CD4-positive, alpha-beta memory T cell (primary cell): Measurements from ENCODE around the gene SIRT3. TPM values are rescaled to one million over a fixed set of nuclear protein-coding genes. Genes with fewer than 3 reads are reported as not detected.
A peak's percentile ranks its signal among the peaks of the same experiment; 100 is the strongest.

Source experiments
- CTCF ChIA-PET: fragments of 350-600 bp; sonication (Branson Sonifier 250); formaldehyde crosslinking; loops from one replicate; lab custom pipeline; 2021; ENCODE audit warnings: inconsistent platforms; ENCODE audit not compliant: partially characterized antibody; lab: Charles Lee
- POLR2A ChIA-PET: fragments of 350-600 bp; sonication (Branson Sonifier 250); formaldehyde crosslinking; loops from one replicate; lab custom pipeline; 2021; ENCODE audit not compliant: partially characterized antibody; lab: Charles Lee
- DNase-seq, 5 donors: peaks; one replicate each; pipeline versions ENCODE4 v3.0.0 to v3.0.0-alpha.2; 2020 to 2022; ENCODE audit warnings: mixed read lengths in 1 of 5
- H3K27ac ChIP-seq: one replicate; pipeline ENCODE4 v1.7.0; 2013; ENCODE audit warnings: low read depth, low read length
- H3K27me3 ChIP-seq: 2 replicates; pipeline ENCODE4 v1.7.0; 2013; ENCODE audit warnings: mild to moderate bottlenecking, low read length, moderate library complexity; ENCODE audit not compliant: insufficient read depth
- H3K36me3 ChIP-seq: 2 replicates; pipeline ENCODE4 v1.7.0; 2013; ENCODE audit warnings: mild to moderate bottlenecking, low read length, moderate library complexity; ENCODE audit not compliant: insufficient read depth
- H3K4me1 ChIP-seq: 2 replicates; pipeline ENCODE4 v1.7.0; 2013; ENCODE audit warnings: mild to moderate bottlenecking, low read length, moderate library complexity; ENCODE audit not compliant: insufficient read depth
- H3K4me3 ChIP-seq, 2 donors: one replicate each; pipeline ENCODE4 v1.7.0; 2013; ENCODE audit warnings: low read length in 2 of 2, mild to moderate bottlenecking in 1 of 2
- H3K9me3 ChIP-seq, 2 donors: one replicate each; pipeline ENCODE4 v1.7.0; 2013; ENCODE audit warnings: low read length in 2 of 2, control low read depth in 1 of 2; ENCODE audit not compliant: control insufficient read depth in 1 of 2
- H3K27ac Mint-ChIP-seq, 7 donors: one replicate each; pipeline ENCODE4 v1.8.0; 2020 to 2021; ENCODE audit warnings: mixed read lengths in 7 of 7, mild to moderate bottlenecking in 6 of 7, inconsistent platforms in 3 of 7, moderate library complexity in 3 of 7
- H3K27me3 Mint-ChIP-seq, 2 donors: one replicate each; pipeline ENCODE4 v1.8.0; 2020 to 2021; ENCODE audit warnings: mixed read lengths in 2 of 2
- H3K36me3 Mint-ChIP-seq, 2 donors: one replicate each; pipeline ENCODE4 v1.8.0; 2020 to 2021; ENCODE audit warnings: mixed read lengths in 2 of 2, inconsistent platforms in 1 of 2, mild to moderate bottlenecking in 1 of 2
- H3K4me1 Mint-ChIP-seq, 4 donors: one replicate each; pipeline ENCODE4 v1.8.0; 2020 to 2021; ENCODE audit warnings: mixed read lengths in 4 of 4, mild to moderate bottlenecking in 1 of 4
- H3K4me3 Mint-ChIP-seq, 8 donors: one replicate each; pipeline ENCODE4 v1.8.0; 2020 to 2021; ENCODE audit warnings: mixed read lengths in 8 of 8, mild to moderate bottlenecking in 7 of 8, moderate library complexity in 6 of 8, inconsistent platforms in 3 of 8
- H3K9me3 Mint-ChIP-seq, 8 donors: one replicate each; pipeline ENCODE4 v1.8.0; 2020 to 2021; ENCODE audit warnings: mixed read lengths in 8 of 8, mild to moderate bottlenecking in 5 of 8, inconsistent platforms in 3 of 8, moderate library complexity in 1 of 8
- intact Hi-C: fragments of 100-400 bp; cut with micrococcal nuclease; formaldehyde crosslinking; loops from one replicate; pipeline ENCODE4 v1.15.1; 2023
- polyA plus RNA-seq, 2 donors: library from polyadenylated mRNA; unstranded; fragments of 300-500 nt; fragmentation: Illumina TruSeq; gene quantifications; one replicate each; pipeline ENCODE4 v1.2.3, GENCODE V29; 2021
- total RNA-seq, 2 experiments: library from RNA; stranded (reverse); gene quantifications; one replicate each; pipeline ENCODE4 v1.2.3, GENCODE V29; 2021

The SIRT3 gene
- total and polyA plus RNA-seq, 4 experiments from 2014 or later = 11.2 to 30.7 (median 19.0) TPM

- Histone ChIP-seq H3K4me3 (no peak overlapping the region), H3K9me3 (no peaks in the 10 kb centered on the region), H3K27me3 (no peaks in the 10 kb centered on the region), H3K27ac (no peak overlapping the region), H3K36me3 (peaks cover 23% of the 10 kb centered on the region), H3K4me1 (peaks cover 5% of the 10 kb centered on the region)
- ChIA-PET POLR2A (no interaction called here), CTCF (interaction anchor here (1.1 kb wide), 1 partner anchor 24 kb away, joined by 3 read pairs; no protein-coding TSS in a partner anchor)
- Mint-ChIP-seq H3K36me3 (peaks cover 27 to 35% of the 10 kb centered on the region in 2 donors), H3K27ac (no peak overlapping the region), H3K9me3 (peaks cover 0 to 2% (median 0%) of the 10 kb centered on the region in 8 donors), H3K4me1 (peaks cover 6 to 9% (median 7%) of the 10 kb centered on the region in 4 donors), H3K27me3 (peaks cover 0 to 2% of the 10 kb centered on the region in 2 donors), H3K4me3 (no peak overlapping the region)
- intact Hi-C loops = no loop called here
- no peak for DNase-seq
Measured at GRCh38 chr11:255176-255575, 19.0 kb upstream of the SIRT3 start.

- no peak for DNase-seq
- CTCF ChIA-PET = interaction anchor here (6.7 kb wide), 1 partner anchor 13 kb away, joined by 50 read pairs; no protein-coding TSS in a partner anchor
- peaks cover 0 to 2% (median 0%) of the 10 kb centered on the region in 8 donors for H3K9me3 Mint-ChIP-seq
- Histone ChIP-seq H3K4me1 (peaks cover 5% of the 10 kb centered on the region), H3K27ac (no peak overlapping the region), H3K4me3 (no peak overlapping the region), H3K27me3 (no peaks in the 10 kb centered on the region), H3K9me3 (no peaks in the 10 kb centered on the region), H3K36me3 (peaks cover 33% of the 10 kb centered on the region)
- H3K27me3 Mint-ChIP-seq = no peaks in the 10 kb centered on the region
- H3K4me3 Mint-ChIP-seq = no peak overlapping the region
- peak overlapping the region in 2 of 7 donors; percentile 52 to 80 for H3K27ac Mint-ChIP-seq
- POLR2A ChIA-PET = interaction anchor here (1.1 to 2.0 kb wide), 2 partner anchors 24 to 27 kb away, joined by 5 to 6 read pairs; partner anchors contain the start of gene NLRP6
- H3K36me3 Mint-ChIP-seq = peaks cover 32 to 42% of the 10 kb centered on the region in 2 donors
- intact Hi-C loops = no loop called here
- peaks cover 6 to 9% (median 7%) of the 10 kb centered on the region in 4 donors for H3K4me1 Mint-ChIP-seq
Measured at GRCh38 chr11:253886-254270, 17.7 kb upstream of the SIRT3 start.

- Histone ChIP-seq H3K27me3 (no peaks in the 10 kb centered on the region), H3K4me3 (no peak overlapping the region), H3K36me3 (peaks cover 38% of the 10 kb centered on the region), H3K9me3 (no peaks in the 10 kb centered on the region), H3K27ac (no peak overlapping the region), H3K4me1 (peaks cover 5% of the 10 kb centered on the region)
- no peaks in the 10 kb centered on the region for H3K27me3 Mint-ChIP-seq
- POLR2A ChIA-PET = interaction anchor here (1.1 to 2.0 kb wide), 4 partner anchors 16 to 106 kb away, joined by 3 to 6 read pairs (median 4); partner anchors contain the start of genes NLRP6 and PSMD13
- CTCF ChIA-PET = interaction anchor here (1.1 to 6.7 kb wide), 3 partner anchors 14 to 110 kb away, joined by 3 to 50 read pairs (median 5); no protein-coding TSS in a partner anchor
- peak overlapping the region in 1 of 8 donors; percentile 15 for H3K4me3 Mint-ChIP-seq
- H3K27ac Mint-ChIP-seq = peak overlapping the region in 1 of 7 donors; percentile 81
- intact Hi-C loops = no loop called here
- H3K9me3 Mint-ChIP-seq = peaks cover 0 to 2% (median 0%) of the 10 kb centered on the region in 8 donors
- H3K4me1 Mint-ChIP-seq = peaks cover 6 to 9% (median 7%) of the 10 kb centered on the region in 4 donors
- no peak for DNase-seq
- peaks cover 38 to 48% of the 10 kb centered on the region in 2 donors for H3K36me3 Mint-ChIP-seq
Measured at GRCh38 chr11:253160-253885, 17.2 kb upstream of the SIRT3 start.

GRCh38 chr11:252666-253065, 16.5 kb upstream of the SIRT3 start:
- POLR2A ChIA-PET = interaction anchor here (1.5 to 3.1 kb wide), 6 partner anchors 16 to 106 kb away, joined by 3 to 45 read pairs (median 5); partner anchors contain the start of genes PGGHG and PSMD13
- peaks cover 5% of the 10 kb centered on the region for H3K4me1 ChIP-seq
- Mint-ChIP-seq H3K9me3 (no peaks in the 10 kb centered on the region), H3K4me3 (no peak overlapping the region), H3K36me3 (peaks cover 45 to 54% of the 10 kb centered on the region in 2 donors), H3K27me3 (no peaks in the 10 kb centered on the region), H3K4me1 (peaks cover 6 to 9% (median 7%) of the 10 kb centered on the region in 4 donors), H3K27ac (peak overlapping the region in 1 of 7 donors; percentile 74)
- no peak overlapping the region for H3K4me3 ChIP-seq
- H3K27me3 ChIP-seq = no peaks in the 10 kb centered on the region
- H3K9me3 ChIP-seq = no peaks in the 10 kb centered on the region
- peaks cover 42% of the 10 kb centered on the region for H3K36me3 ChIP-seq
- DNase-seq = no peak
- CTCF ChIA-PET = interaction anchor here (1.0 to 6.7 kb wide), 6 partner anchors 14 to 266 kb away, joined by 3 to 81 read pairs (median 8); partner anchors contain the start of genes IFITM5 and NLRP6
- intact Hi-C loops = no loop called here
- H3K27ac ChIP-seq = no peak overlapping the region

GRCh38 chr11:251550-251949, 15.4 kb upstream of the SIRT3 start:
- H3K27me3 ChIP-seq = no peaks in the 10 kb centered on the region
- H3K9me3 ChIP-seq = no peaks in the 10 kb centered on the region
- ChIA-PET CTCF (interaction anchor here (0.7 to 6.7 kb wide), 39 partner anchors 9 to 269 kb away, joined by 3 to 81 read pairs (median 8); partner anchors contain the start of genes BET1L, IFITM5, NLRP6 and PGGHG), POLR2A (interaction anchor here (0.6 to 3.1 kb wide), 18 partner anchors 12 to 199 kb away, joined by 3 to 45 read pairs (median 6); partner anchors contain the start of genes BET1L, IFITM1, IFITM5 and NLRP6)
- no peak overlapping the region for H3K4me3 Mint-ChIP-seq
- H3K4me1 Mint-ChIP-seq = peaks cover 6 to 9% (median 7%) of the 10 kb centered on the region in 4 donors
- H3K36me3 ChIP-seq = peaks cover 47% of the 10 kb centered on the region
- peak overlapping the region in 4 of 7 donors; percentile 25 to 56 (median 45) for H3K27ac Mint-ChIP-seq
- H3K27me3 Mint-ChIP-seq = no peaks in the 10 kb centered on the region
- H3K36me3 Mint-ChIP-seq = peaks cover 53 to 64% of the 10 kb centered on the region in 2 donors
- H3K4me3 ChIP-seq = no peak overlapping the region
- intact Hi-C loops = loop anchor here (2.0 kb wide), 4 partner anchors 17 to 199 kb away; partner anchors contain the start of genes IFITM1 and PTDSS2
- H3K27ac ChIP-seq = no peak overlapping the region
- H3K4me1 ChIP-seq = peaks cover 5% of the 10 kb centered on the region
- no peaks in the 10 kb centered on the region for H3K9me3 Mint-ChIP-seq
- DNase-seq = no peak

GRCh38 chr11:250740-251299, 14.7 kb upstream of the SIRT3 start:
- ChIA-PET CTCF (interaction anchor here (0.7 to 6.7 kb wide), 44 partner anchors 9 to 270 kb away, joined by 3 to 81 read pairs (median 7); partner anchors contain the start of genes BET1L, NLRP6, PGGHG and PSMD13), POLR2A (interaction anchor here (0.6 to 3.1 kb wide), 23 partner anchors 9 to 200 kb away, joined by 3 to 45 read pairs (median 4); partner anchors contain the start of genes BET1L, IFITM1, IFITM5 and NLRP6)
- H3K4me1 ChIP-seq = peaks cover 5% of the 10 kb centered on the region
- H3K27ac ChIP-seq = peak overlapping the region; percentile 8
- Mint-ChIP-seq H3K4me3 (no peak overlapping the region), H3K9me3 (no peaks in the 10 kb centered on the region), H3K27me3 (no peaks in the 10 kb centered on the region), H3K27ac (peak overlapping the region; percentile 71 to 91 (median 81)), H3K36me3 (peaks cover 58 to 72% of the 10 kb centered on the region in 2 donors), H3K4me1 (peaks cover 6 to 9% (median 7%) of the 10 kb centered on the region in 4 donors)
- H3K4me3 ChIP-seq = no peak overlapping the region
- H3K9me3 ChIP-seq = no peaks in the 10 kb centered on the region
- intact Hi-C loops = loop anchor here (1.0 to 2.0 kb wide), 5 partner anchors 18 to 200 kb away; partner anchors contain the start of genes IFITM1 and PTDSS2
- H3K27me3 ChIP-seq = no peaks in the 10 kb centered on the region
- H3K36me3 ChIP-seq = peaks cover 51% of the 10 kb centered on the region
- peak; percentile 75 to 84 (median 81) for DNase-seq
